ENCODE data around the gene RIPPLY2. TPM values are rescaled to one million over a fixed set of nuclear protein-coding genes. Genes with fewer than 3 reads are reported as not detected.

The RIPPLY2 gene
- total and polyA plus RNA-seq, 9 of the 15 experiments (the other 6 are each of a cell fraction or from before 2014, with no cell fraction given) = not detected

DNA sequence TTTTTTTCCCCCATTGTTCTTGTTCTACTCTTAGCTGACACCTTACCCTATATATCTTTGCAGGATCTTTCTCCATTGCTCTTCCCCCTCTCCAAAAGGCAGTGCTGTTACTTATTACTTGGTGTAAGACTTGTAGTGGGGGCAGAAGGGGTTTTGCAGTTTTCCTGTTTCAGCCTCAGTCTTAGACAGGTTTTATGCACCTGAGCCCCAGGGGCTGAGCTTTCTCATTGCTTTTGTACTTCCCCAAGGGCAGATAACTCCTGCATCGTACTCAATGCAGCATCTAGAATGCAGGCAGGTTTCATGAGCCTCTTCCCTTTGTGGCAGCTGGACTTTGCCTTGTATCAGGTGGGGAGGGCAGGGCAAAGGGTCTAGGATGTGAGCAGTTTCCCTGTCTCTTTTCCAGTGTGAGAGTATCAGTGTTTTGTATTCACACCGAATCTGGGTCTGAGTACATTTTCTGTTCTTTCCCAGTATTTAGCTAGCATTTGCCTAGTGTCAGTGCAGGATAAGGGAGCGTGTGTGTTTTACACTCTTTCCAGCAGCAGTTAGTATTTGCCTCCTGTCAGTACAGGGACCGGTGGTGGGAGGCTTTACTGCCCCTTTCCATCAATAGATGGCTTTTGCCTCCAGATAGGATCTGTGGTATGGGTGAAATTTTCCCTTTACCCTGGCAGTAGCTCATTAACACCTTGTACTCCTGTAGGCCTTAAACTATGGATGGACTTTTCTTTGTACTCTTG, 25.9 kb downstream of the RIPPLY2 start:
- TF ChIP-seq CC2D1A (IDR thresholded peaks at IDR 0.05) (no peak), NR2C2 (CRISPR knock-in tag; IDR thresholded peaks at IDR 0.05) (no peak), NR2C2 (tag; IDR thresholded peaks at IDR 0.05) (no peak), RBM34 (IDR thresholded peaks at IDR 0.05; ENCODE audit: borderline replicate concordance, insufficient read depth, low read length) (no peak), CHD2 (IDR thresholded peaks at IDR 0.05; ENCODE audit: low read depth, low read length) (no peak), NCOA2 (IDR thresholded peaks at IDR 0.05; ENCODE audit: partially characterized antibody in 2 of 2) (peak in 1 of 2 experiments; percentile 68)
- in situ Hi-C loops (cut with MboI) = loop anchor here (25.0 kb wide), 1 partner anchor 883 kb away; the partner anchor contains the start of gene TBX18
- ATAC-seq (peak; percentile 65), FAIRE-seq (no peak), DNase-seq (ENCODE audit: extremely low read depth in 1 of 4, low spot score in 3 of 4) (no peak)
- H3K27me3 ChIP-seq (ENCODE audit: control insufficient read depth in 2 of 2, insufficient read depth in 2 of 2, low read length in 2 of 2) = no peaks in the 10 kb centered on the region
- H3K4me1 ChIP-seq (replicated peaks in 1 of 2; ENCODE audit: control insufficient read depth in 2 of 2, insufficient read depth in 2 of 2, low read length in 2 of 2) = no peaks in the 10 kb centered on the region
- intact Hi-C loops (cut with micrococcal nuclease) = no loop called here
- H3K9ac ChIP-seq (ENCODE audit: insufficient read depth in 1 of 2, low read depth in 2 of 2, low read length in 2 of 2) = peak overlapping the region in 1 of 2 experiments; percentile 19; a peak in 1 of 4 replicates
- WGBS (ENCODE audit: insufficient coverage, low coverage, missing lambda C conversion rate) = 60% methylated on average over 4 of the region's 4 CpGs
- peaks cover 7% of the 10 kb centered on the region for H3K79me2 ChIP-seq (ENCODE audit: control insufficient read depth, insufficient read depth, low read length)
- H3K4me3 ChIP-seq = no peak overlapping the region
- no peaks in the 10 kb centered on the region for H4K20me1 ChIP-seq (replicated peaks; ENCODE audit: control insufficient read depth, insufficient read depth, low read length)
- BruUV-seq (replicated peaks) = no TSS peak
- H3K4me2 ChIP-seq (ENCODE audit: insufficient read depth, low read length) = no peak overlapping the region
- POLR2A ChIA-PET = interaction anchor here (0.6 to 0.8 kb wide), 2 partner anchors 246 to 883 kb away, joined by 3 read pairs; no protein-coding TSS in a partner anchor
- H3K27ac ChIP-seq (ENCODE audit: extremely low read depth, low read depth, low read length) = no peak overlapping the region
- CTCF ChIA-PET (ENCODE audit: low intra/inter-chr PET ratio) = interaction anchor here (0.6 kb wide), 1 partner anchor 264 kb away, joined by 3 read pairs; no protein-coding TSS in a partner anchor
- no peaks in the 10 kb centered on the region for H3K9me3 ChIP-seq (replicated peaks; ENCODE audit: control insufficient read depth, insufficient read depth, low read depth, low read length)
- H3K36me3 ChIP-seq (ENCODE audit: control insufficient read depth, insufficient read depth, low read length) = no peaks in the 10 kb centered on the region
- H3K9me1 ChIP-seq (ENCODE audit: control insufficient read depth, insufficient read depth, low read length) = no peaks in the 10 kb centered on the region
- H2AFZ ChIP-seq (ENCODE audit: low read depth, low read length) = no peak overlapping the region
